DND-41 (cell line): Measurements from ENCODE around the gene CEP131.

ENCODE experiments used
- ATAC-seq: fragments of 200-7000 bp; cut with Tn5 transposase; 3 replicates; pipeline ENCODE4 v1.9.1; 2021; ENCODE audit warnings: low read depth; ENCODE audit not compliant: insufficient read depth
- DNase-seq: peaks from one replicate; pipeline ENCODE4 v3.0.0-alpha.2; 2020
- H2AFZ ChIP-seq: 2 replicates; pipeline ENCODE4 v1.6.0; 2012; ENCODE audit warnings: low read depth, low read length
- H3K27ac ChIP-seq: 2 replicates; pipeline ENCODE4 v1.5.1; 2012; ENCODE audit warnings: low read length, inconsistent platforms
- H3K27me3 ChIP-seq: fragments of 200-600 bp; sonication (generic); 2 replicates; pipeline ENCODE4 v1.6.0; 2012; ENCODE audit warnings: low read length, mild to moderate bottlenecking, inconsistent platforms; ENCODE audit not compliant: insufficient read depth, poor library complexity
- H3K36me3 ChIP-seq: 2 replicates; pipeline ENCODE4 v1.5.1; 2012; ENCODE audit warnings: low read length, inconsistent platforms; ENCODE audit not compliant: insufficient read depth
- H3K4me1 ChIP-seq: 2 replicates; pipeline ENCODE4 v1.5.1; 2012; ENCODE audit warnings: mild to moderate bottlenecking, low read length; ENCODE audit not compliant: insufficient read depth
- H3K4me2 ChIP-seq: 2 replicates; pipeline ENCODE4 v1.6.0; 2012; ENCODE audit warnings: mild to moderate bottlenecking, moderate library complexity, low read length, inconsistent platforms; ENCODE audit not compliant: insufficient read depth
- H3K4me3 ChIP-seq, 2 experiments: fragments of 200-600 bp in 1 of 2; shearing (Covaris generic) in 1 of 2; 2 replicates each; pipeline ENCODE4 v1.5.1; 2012 to 2016; ENCODE audit warnings: inconsistent platforms in 2 of 2, low read length in 2 of 2, mild to moderate bottlenecking in 2 of 2, low read depth in 1 of 2, moderate library complexity in 1 of 2
- H3K79me2 ChIP-seq: 2 replicates; pipeline ENCODE4 v1.6.0; 2012; ENCODE audit warnings: low read length, inconsistent platforms; ENCODE audit not compliant: insufficient read depth
- H3K9ac ChIP-seq: 2 replicates; pipeline ENCODE4 v1.6.0; 2012; ENCODE audit warnings: low read depth, mild to moderate bottlenecking, inconsistent platforms, low read length, moderate library complexity
- H3K9me3 ChIP-seq: 2 replicates; pipeline ENCODE4 v1.5.1; 2012; ENCODE audit warnings: low read length, moderate library complexity, mild to moderate bottlenecking, inconsistent platforms; ENCODE audit not compliant: insufficient read depth, severe bottlenecking
- H4K20me1 ChIP-seq: 2 replicates; pipeline ENCODE4 v1.6.0; 2012; ENCODE audit warnings: low read length; ENCODE audit not compliant: insufficient read depth
- EZH2 ChIP-seq: IDR thresholded peaks from 3 replicates; pipeline ENCODE4 v1.6.1; 2012; ENCODE audit warnings: borderline replicate concordance, low read depth, mild to moderate bottlenecking, moderate library complexity, low read length, inconsistent platforms; ENCODE audit not compliant: severe bottlenecking
- TF ChIP-seq, protein P1 (sequence below): IDR thresholded peaks from 2 replicates; pipeline ENCODE4 v1.5.1; 2012; ENCODE audit warnings: borderline replicate concordance, low read length, moderate library complexity, mild to moderate bottlenecking; ENCODE audit not compliant: poor library complexity, severe bottlenecking; ENCODE audit errors: extremely low read depth

Gene CEP131

DNA sequence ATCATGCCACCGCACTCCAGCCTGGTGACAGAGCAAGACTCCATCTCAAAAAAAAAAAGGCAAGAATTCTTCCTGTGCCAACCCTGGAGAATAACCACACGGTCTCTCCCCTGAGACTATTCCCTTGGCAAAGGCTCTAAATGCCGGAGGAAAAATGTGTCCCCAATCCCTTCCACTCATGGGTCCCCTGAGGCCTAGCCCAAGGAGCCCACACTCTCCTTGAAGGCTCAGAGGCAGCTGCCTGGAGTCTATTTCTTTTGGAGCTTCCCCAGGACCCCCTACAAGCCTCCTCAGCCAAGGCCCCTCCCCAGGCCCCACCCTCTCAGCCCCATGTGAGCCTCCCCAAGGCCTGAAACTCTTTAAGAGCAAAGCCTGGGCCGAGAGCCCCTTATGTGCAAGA, 16.6 kb downstream of the CEP131 start:
- ATAC-seq, result no peak
- Histone ChIP-seq H3K9me3 (no peaks in the 10 kb centered on the region), H3K36me3 (peaks cover 51% of the 10 kb centered on the region)

GRCh38 chr17:81204578-81204977, 18.2 kb downstream of the CEP131 start:
- no peak overlapping the region for H3K9ac ChIP-seq
- H3K4me3 ChIP-seq, result no peak overlapping the region
- H3K27me3 ChIP-seq, result no peaks in the 10 kb centered on the region
- H3K27ac ChIP-seq, result no peak overlapping the region; the same call in 1 of the 2 replicates
- no peak for ATAC-seq
- peaks cover 60% of the 10 kb centered on the region for H3K36me3 ChIP-seq
- no peak for DNase-seq
- H3K79me2 ChIP-seq, result no peaks in the 10 kb centered on the region
- H3K4me2 ChIP-seq, result no peak overlapping the region
- no peaks in the 10 kb centered on the region for H3K9me3 ChIP-seq
- no peaks in the 10 kb centered on the region for H3K4me1 ChIP-seq
- H2AFZ ChIP-seq, result no peak overlapping the region
- TF ChIP-seq, protein P1, sequence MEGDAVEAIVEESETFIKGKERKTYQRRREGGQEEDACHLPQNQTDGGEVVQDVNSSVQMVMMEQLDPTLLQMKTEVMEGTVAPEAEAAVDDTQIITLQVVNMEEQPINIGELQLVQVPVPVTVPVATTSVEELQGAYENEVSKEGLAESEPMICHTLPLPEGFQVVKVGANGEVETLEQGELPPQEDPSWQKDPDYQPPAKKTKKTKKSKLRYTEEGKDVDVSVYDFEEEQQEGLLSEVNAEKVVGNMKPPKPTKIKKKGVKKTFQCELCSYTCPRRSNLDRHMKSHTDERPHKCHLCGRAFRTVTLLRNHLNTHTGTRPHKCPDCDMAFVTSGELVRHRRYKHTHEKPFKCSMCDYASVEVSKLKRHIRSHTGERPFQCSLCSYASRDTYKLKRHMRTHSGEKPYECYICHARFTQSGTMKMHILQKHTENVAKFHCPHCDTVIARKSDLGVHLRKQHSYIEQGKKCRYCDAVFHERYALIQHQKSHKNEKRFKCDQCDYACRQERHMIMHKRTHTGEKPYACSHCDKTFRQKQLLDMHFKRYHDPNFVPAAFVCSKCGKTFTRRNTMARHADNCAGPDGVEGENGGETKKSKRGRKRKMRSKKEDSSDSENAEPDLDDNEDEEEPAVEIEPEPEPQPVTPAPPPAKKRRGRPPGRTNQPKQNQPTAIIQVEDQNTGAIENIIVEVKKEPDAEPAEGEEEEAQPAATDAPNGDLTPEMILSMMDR, result no peak
- no peak for TF ChIP-seq EZH2
- peaks cover 12% of the 10 kb centered on the region; the same call in 1 of the 2 replicates for H4K20me1 ChIP-seq

More for the DNA sequence above, 16.6 kb downstream of the CEP131 start:
- peaks cover 16% of the 10 kb centered on the region; the same call in 1 of the 2 replicates for H4K20me1 ChIP-seq
- no peak overlapping the region for H3K27ac ChIP-seq
- no peak overlapping the region for H2AFZ ChIP-seq
- H3K4me3 ChIP-seq, result no peak overlapping the region
- no peaks in the 10 kb centered on the region for H3K4me1 ChIP-seq
- H3K9ac ChIP-seq, result no peak overlapping the region
- no peak for DNase-seq
- no peaks in the 10 kb centered on the region for H3K27me3 ChIP-seq
- no peak for TF ChIP-seq EZH2
- TF ChIP-seq, protein P1, result no peak
- H3K79me2 ChIP-seq, result no peaks in the 10 kb centered on the region
- no peak overlapping the region for H3K4me2 ChIP-seq

DNA sequence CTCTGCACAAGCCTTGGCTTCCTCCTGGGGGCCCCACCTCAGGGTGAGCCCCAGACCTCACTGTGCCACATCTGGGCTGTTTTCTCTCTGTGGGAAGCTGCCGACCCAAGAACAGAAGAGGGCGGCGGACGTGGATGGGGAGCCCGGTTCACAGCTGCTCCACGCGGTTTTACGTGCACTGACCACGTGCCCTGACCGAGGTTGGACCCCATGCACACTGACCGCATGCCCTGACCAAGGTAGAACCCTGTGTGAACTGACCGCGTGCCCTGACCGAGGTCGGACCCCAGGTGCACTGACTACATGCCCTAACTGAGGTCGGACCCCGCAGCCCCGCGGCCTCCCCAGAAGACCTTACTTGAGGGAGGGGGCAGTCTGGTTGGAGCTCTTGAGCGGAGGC, 19.6 kb downstream of the CEP131 start:
- H4K20me1 ChIP-seq, result peaks cover 7% of the 10 kb centered on the region; the same call in 1 of the 2 replicates

More for the DNA sequence above, 19.6 kb downstream of the CEP131 start:
- H3K27ac ChIP-seq, result no peak overlapping the region
- H2AFZ ChIP-seq, result no peak overlapping the region
- peaks cover 61% of the 10 kb centered on the region for H3K36me3 ChIP-seq
- no peak overlapping the region for H3K4me3 ChIP-seq
- ATAC-seq (no peak), DNase-seq (no peak)
- no peaks in the 10 kb centered on the region for H3K9me3 ChIP-seq
- H3K79me2 ChIP-seq, result no peaks in the 10 kb centered on the region
- H3K4me1 ChIP-seq, result no peaks in the 10 kb centered on the region
- no peak for TF ChIP-seq EZH2
- TF ChIP-seq, protein P1, result no peak
- H3K27me3 ChIP-seq, result no peaks in the 10 kb centered on the region
- H3K9ac ChIP-seq, result no peak overlapping the region
- H3K4me2 ChIP-seq, result no peak overlapping the region
